Measurements from ENCODE around the gene TMCC1.
"Not testable (repeated sequence)": the region's sequence is repeated elsewhere in the genome, so short reads cannot be mapped to it uniquely, and the experiment has no call there.

The TMCC1 gene

DNA sequence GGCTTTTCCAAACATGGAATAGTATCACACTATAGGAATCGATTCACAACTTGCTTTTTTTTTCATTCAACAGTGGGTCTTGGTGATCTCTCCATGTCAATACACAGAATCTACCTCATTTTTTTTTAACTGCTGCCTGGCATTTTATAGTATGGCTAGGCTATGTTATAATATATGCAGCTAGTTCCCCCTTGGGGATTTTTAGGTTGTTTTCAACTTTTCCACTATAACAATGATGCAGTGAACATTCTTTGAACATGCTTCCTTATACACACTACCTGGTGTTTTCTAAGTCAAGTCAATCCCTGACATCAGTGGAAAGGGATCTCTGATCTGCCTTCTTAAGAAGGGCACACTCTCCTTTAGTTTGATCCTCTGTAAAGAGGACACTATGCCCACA is 240.5 kb downstream of the TMCC1 start:
- no peak for DNase-seq (ENCODE audit: low read depth, low spot score)

DNA sequence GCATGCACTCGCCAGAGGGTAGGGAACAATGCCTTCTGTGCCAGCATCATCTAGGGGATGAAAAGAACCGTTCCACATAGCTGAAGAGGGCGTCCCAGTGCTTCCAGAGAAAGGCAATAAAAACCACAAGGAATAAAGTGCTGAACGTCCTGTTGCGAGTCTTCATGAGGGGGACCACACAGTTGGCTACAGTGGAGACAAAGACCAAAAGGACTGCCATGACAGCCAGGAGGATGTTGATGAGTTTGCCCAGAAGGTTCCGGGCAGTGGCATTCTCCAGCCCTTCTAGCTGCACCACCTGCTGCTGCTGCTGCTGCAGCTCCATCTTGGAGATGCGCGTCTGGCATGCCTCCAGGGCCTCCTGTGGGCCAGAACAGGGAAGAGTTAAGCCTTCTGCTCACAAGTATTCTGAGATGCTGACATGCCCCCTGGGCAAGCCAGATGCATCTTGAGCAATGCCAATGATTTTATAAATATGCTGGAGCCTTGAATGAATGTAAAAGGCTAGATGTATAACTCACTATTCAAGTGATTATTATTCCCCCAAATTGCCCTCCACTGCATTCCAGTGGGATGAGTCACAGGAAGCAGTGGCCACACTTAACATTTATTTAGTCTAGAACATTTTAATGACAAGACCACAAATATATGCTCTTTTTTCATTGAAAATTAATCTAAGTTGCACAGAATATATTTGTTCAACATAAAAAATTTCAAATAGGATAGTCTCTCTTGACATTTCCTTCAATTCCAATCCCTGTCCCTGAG is 241.9 kb downstream of the TMCC1 start:
- peak; percentile 71 for DNase-seq (ENCODE audit: low read depth, low spot score)

DNA sequence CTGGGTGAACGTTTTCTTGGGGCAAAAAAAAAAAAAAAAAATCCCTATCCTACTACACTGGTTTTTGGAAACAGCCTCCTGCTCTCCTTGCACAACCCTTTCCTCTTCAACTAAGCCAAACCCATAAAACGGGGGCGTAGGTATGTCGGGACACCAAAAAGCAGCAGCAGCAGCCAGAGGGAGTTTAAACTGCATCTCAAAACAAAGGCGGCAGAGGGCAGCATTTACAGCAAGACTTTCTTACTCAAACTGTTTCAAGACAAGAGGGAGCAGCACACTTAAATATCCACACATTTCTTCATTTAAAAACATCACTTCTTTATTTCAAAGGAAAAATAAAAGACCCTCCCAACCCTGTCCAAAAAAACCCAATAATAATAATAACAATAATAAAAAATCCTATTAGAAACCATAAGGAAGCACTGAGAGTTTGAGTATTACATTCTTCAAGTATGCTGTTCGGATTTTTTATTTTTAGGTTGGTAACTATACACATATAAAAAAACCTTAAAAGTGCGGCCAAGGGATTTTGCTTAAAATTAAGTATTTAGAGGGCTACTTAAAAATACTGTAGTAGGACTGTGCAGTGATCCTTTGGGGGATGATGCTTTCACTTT is 243.1 kb downstream of the TMCC1 start:
- no peak for DNase-seq (ENCODE audit: low read depth, low spot score)

DNA sequence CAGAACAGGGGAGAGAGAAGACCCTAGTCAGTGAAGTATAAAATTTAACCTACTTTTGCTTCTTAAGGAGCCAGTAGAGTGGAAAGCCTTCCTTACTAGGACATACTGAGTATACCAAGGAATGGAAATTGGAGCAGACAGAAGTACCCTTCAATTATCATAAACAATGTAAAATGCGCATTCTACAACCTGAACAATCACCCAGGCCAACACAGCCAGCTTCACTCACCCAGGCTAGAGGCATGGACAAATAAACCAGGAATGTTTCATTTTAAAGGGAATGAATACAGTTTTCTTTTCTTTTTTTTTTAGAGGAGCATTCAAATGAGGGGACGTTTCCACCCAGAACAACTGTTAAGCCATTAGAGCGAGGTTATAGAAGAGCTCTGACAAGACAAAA is 245.1 kb downstream of the TMCC1 start:
- no peak for DNase-seq (ENCODE audit: low read depth, low spot score)

DNA sequence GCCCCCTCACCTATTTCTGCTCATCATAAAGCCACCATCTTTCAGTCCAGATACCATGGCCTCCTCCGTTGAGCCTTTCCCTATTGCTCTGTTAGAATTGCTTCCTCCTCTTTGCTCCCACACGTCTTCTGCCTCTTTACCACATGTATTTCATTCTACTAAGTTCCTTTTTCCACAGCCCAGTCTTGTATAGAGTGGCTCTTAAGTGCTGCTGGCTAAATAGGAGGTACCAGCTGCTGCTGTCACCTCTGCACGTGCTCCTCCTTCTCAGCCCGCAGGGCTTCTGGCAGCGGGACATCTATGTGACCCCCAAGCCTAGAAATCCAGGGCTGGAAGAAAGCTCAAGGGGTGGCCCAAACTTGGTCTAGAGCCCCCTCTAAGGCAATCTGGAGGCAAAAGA is 248.2 kb downstream of the TMCC1 start:
- DNase-seq (ENCODE audit: low read depth, low spot score): no peak

DNA sequence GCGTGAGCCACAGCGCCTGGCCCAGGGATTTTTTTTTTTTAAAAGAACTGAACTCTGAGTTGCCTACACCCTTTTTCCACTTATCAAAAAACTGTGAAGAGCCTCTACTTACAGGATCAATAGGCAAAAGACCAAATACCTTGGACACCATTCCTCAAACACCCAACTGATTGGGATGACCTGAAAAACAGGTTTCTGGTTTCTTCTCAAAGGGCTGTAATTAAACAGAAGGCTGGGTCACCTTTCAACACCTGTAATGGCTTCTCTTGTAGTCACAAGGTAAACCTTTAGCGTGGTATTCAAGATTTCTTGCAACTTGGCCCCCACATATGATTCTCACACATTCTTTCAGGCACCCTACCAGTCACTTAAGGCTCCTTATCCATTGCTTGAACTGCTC is 248.7 kb downstream of the TMCC1 start:
- DNase-seq (ENCODE audit: low read depth, low spot score): no peak

DNA sequence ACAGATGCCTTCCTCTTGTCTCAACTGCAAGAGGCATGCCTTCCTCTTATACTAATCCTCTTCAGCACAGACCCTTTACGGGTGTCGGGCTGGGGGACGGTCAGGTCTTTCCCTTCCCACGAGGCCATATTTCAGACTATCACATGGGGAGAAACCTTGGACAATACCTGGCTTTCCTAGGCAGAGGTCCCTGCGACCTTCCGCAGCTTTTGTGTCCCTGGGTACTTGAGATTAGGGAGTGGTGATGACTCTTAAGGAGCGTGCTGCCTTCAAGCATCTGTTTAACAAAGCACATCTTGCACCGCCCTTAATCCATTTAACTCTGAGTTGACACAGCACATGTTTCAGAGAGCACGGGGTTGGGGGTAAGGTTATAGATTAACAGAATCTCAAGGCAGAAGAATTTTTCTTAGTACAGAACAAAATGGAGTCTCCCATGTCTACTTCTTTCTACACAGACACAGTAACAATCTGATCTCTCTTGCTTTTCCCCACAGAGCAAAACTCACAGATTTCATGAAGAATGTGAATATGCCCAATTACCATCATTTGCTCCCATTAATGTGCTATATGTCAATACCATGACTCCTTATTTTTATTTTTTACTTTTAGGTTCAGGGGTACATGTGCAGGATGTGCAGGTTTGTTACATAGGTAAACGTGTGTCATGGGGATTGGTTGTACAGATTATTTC is 251.8 kb downstream of the TMCC1 start:
- not testable (repeated sequence) for DNase-seq (ENCODE audit: low read depth, low spot score)

DNA sequence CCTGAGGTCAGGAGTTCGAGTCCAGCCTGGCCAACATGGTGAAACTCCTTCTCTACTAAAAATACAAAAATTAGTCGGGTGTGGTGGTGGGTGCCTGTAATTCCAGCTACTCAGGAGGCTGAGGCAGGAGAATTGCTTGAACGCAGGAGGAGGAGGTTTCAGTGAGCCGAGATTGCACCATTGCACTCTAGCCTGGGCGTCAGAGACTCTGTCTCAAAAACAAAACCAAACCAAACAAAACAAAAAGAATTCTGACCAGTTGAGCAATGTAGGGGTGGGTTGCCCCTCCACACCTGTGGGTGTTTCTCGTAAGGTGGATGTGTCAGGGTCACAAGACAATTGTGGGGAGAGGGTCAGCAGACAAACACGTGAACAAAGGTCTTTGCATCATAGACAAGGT is 252.5 kb downstream of the TMCC1 start:
- not testable (repeated sequence) for DNase-seq (ENCODE audit: low read depth, low spot score)

DNA sequence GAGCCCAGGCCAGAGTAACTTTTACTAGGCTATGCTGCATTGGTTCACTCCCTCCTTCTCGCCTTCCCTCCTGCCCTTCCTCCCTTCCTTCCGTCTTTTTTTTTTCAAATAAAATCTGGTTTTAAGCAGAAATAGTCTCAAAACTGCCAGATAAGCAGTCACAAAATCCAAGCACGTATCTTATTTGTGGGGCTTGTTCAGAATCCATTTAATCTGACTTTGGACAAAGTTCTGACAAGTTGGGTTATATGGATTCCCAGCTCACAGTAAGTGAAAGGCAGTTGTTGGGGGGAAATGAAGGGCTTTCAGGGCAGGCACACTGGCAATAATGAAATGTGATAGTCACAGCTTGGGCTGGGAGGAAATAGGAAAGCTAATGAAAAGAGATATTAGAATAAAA is 255.0 kb downstream of the TMCC1 start:
- no peak for DNase-seq (ENCODE audit: low read depth, low spot score)

DNA sequence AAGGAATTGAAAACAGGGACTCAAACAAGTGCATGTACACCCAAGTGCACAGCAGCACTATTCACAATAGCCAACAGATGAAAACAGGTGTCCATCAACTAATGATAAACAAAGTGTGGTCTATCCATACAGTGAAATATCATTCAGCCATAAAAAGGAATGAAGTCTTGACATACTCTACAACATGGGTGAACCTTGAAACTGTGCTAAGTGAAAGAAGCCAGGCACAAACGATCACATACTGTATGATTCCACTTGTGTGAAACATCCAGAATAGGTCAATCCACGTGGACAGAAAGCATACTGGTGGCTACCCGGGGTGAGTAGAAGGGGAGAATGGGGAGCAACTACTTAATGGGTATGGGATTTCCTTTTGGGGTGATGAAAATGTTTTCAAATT is 257.4 kb downstream of the TMCC1 start:
- no peak for DNase-seq (ENCODE audit: low read depth, low spot score)

DNA sequence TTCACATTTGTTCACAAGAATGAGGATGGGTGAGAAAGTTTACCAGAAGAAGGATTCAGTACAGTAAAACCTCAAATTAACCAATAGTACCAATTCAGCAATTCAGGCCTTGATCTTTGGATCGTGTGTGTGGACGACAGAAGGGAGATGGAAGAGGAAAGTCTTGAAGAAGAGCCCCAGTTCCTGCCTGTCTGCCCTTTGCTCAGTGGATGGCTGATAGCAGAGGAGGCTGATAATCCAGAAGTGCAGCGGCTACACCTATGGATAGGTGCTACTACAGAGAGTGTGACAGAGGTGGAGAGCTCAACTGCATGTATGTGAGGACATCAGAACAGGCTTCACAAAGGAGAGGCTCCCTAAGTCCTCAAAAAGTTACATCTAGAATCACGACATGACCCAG is 257.9 kb downstream of the TMCC1 start:
- DNase-seq (ENCODE audit: low read depth, low spot score): no peak

DNA sequence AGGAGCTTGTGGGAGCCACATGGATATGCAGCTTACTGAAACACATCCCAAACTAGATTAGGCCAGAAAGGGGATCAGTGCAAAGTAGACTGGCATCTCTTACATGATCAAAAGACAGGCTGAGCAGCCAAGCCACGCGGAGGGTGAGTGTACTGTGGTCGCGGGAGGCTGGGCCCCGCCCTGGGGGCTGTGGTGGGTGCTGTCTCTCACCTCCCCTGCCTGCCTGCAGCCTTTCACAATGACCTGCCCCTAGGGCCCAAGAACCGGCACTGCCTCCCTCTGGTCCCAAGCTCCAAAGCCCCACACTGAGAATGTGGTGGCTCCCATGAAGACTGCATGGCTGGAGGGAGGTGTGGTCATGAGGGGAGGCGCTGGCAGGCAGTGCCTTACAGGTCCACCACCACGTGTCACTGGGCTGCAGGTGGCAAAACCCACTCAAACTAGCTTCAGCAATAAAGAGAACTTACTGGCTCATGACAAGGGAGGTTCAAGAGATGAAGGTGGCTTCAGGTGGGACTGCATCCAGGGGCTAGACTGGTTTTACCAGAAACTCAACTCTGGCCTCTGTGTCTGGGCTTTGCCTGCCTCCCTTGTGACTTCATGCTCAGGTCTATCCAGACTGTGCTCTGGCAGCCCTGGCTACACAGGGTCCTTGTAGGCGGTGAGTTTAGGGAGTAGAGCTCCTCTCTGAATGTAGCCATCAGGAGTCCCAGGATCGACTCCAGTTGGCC is 259.6 kb downstream of the TMCC1 start:
- DNase-seq (ENCODE audit: low read depth, low spot score): no peak

DNA sequence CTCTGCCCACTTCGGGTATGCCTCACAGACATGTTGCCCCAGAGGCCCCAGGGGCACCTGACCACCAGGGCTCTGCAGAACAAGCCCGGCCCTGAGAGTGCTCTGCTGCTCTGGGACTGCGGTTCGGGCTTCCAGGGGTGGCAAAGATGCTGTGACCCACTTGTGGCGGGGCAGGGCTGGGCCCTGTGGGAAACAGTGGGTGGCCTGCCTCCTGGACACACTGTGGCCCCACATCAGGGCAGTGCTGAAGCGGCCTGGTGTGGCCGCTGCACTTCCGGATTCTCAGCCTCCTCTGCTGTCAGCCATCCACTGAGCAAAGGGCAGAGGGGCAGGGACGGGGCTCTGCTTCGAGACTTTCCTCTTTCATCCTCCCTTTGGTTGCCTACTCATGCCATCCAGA is 260.5 kb downstream of the TMCC1 start:
- no peak for DNase-seq (ENCODE audit: low read depth, low spot score)

DNA sequence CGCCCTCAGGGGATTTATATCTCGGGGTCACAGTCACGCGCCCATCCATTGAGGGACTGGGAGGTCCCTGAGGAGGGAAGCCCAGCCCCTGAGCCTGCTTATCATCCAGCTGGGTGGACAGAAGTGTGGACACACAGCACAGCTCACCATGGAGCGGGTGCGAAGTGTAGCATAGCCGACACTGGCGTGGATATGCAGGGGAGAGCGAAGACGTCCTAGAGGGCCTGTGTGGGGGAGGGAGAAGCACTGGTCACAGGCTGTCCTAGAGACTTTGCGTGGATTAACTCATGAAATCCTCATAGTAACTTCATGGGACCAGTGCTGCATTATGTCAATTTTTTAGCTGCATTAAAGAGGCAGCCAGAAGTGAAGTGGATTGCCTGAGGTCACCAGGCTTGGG is 261.0 kb downstream of the TMCC1 start:
- DNase-seq (ENCODE audit: low read depth, low spot score): no peak

DNA sequence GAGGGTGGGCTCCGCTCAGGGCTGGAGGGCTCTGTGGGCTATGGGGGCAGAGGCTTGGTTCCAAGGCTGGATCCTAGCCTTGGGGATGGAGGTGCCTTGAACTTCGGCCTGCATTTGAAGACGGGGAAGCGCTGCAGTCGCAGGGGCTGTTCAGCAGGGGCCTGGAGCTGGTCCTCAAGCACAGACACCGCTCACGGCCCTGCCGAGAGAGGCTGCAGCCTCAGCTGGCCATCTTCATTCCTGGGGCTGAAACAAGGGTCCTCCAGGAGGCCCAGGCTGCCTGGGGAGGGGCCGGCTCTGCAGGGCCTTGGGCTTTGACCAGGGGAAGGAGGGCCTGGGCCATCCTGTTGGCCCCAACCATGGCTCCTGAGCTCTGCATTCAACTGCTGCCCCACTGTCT is 261.5 kb downstream of the TMCC1 start:
- DNase-seq (ENCODE audit: low read depth, low spot score): no peak

DNA sequence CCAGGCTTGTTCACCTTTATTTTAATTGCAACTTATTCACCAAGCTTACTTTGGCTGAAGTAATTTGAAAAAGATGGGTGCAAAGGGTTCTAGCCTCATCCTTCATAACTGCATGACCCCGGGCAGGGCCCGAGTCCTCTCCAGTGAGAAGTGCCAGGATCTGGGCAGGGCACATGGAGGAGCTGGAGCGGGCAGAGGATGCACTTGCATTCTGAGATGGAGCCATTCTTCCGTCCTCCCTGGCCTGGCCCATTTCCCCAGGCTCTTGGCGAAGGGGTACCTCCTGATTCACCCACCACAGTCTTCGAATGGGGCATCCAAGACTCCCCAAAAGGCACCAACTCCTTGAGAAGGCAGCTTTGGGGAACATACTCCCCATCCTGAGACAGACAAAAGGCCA is 264.5 kb downstream of the TMCC1 start:
- no peak for DNase-seq (ENCODE audit: low read depth, low spot score)

DNA sequence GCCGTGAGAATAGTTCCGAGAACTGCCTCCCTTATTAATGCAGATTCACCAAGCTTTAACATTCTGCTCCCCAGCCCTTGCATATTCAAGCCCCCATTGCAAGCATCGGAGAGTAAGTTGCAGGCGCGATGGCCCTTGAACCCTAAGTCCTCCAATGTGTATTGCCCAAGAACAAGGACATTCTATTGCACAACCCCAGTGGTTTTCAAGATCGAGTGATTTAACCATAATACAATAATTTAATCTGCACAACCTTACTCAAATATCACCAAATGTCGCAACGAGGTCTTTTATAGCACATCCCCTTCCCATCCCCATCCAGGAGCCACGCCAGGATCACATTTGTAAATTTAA is 265.4 kb downstream of the TMCC1 start:
- no peak for DNase-seq (ENCODE audit: low read depth, low spot score)

DNA sequence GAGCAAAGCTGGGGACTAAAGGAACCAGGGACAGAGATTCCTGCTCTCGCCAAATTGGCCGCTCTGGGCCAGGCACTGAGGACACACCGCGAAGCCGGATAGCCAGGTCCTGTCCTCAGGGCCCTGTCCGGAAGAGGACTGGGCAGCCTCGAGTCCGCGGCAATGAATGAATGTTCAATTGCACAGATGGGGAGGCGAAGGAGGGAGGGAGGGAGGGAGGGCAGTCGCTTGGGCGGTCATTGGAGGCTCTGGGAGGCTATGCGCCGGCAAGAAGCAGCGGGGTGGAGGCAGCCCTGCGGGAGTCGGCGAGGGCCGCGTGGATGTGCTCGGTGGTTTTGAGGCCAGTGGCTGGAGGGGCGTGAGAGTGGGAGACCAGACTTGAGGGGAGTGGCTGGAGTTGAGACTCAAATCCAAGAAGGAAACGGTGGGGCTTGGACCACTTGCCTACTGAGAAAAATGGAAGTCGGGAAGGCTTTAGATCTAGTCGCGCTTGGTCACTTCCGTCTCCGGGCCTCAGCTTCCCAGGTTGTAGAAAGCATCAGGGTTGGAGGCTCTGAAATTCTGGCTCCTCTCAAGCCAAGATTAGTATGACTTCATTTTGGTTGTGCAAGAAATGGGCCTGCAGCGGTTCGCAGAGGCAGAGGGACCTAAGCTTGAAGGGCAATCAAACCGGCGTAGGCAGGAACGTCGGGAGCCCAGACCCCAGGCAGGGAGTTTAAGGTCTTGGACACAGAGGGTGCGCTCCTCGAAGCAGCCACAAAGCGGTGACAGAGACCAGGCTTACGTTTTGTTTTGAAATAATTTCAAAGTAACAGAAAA is 266.0 kb downstream of the TMCC1 start:
- peak; percentile 52 for DNase-seq (ENCODE audit: low read depth, low spot score)

DNA sequence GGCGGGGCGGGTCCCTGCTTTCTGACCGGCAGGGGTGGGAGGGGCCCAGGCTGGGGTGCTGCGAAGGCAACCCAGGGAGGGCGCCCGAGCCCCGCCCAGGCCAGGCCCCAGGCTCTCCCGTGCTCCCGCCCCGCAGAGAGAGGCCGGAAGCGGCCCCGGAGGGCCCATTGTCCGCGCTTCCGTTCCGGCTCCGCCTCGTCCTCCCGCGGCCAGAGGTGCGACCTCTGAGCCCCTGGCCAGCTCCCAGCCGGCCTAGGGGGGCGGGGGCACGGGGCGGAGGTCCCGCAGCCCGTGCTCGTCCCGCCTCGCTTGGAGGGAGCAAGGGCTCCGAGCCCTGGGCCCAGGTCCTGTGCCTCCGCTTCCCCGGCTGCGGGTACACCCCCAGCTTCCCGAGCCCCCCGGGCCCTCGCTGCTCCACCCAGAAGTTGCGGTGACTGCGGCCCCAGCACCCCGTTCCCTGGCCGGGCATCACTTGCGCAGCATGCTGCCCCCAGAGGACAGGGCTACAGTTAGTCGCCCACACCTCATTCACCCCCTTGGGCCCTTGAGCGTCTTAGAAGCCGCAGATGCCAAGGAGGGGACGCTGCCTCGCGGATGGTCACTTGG is 266.7 kb downstream of the TMCC1 start:
- DNase-seq (ENCODE audit: low read depth, low spot score): no peak

DNA sequence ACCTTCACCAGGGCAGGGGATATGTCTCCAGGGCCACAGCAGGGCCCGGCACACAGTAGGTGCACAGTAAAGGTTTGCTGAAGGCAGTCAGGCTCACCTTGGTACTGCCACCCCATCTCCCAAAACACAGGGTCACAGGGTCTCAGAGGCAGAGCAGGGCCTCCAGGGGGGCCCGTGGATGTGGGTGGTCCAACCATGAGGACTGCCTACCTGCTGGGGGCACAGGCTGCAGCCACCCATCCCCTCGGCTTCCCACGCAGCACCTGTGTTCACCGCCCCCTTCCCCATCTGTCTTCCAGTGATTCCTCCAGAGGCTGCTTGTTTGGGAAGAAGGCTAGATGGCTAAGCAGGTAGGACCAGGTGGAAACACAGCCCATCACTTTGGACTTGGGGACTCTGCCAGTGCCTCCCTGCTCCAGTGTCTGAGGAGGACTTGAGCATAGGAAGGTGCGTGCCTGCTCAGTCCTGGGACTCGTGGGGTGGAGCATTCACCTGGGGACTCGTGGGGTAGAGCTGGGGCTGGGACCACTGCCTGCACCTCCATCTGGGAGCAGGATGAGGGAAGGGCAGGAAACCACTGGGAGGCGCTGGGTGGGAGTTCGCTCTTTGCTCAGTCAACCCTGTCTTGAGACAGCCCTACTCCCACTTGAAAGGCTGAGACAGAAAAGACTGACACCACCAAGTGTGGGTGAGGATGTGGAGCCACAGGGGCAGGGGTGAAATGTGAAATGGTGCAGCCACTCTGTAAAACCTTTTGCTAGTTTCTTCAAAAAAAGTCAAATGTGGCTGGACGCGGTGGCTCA is 268.2 kb downstream of the TMCC1 start:
- no peak for DNase-seq (ENCODE audit: low read depth, low spot score)
